ENCODE results near the gene C11orf68. TPM values are rescaled to one million over a fixed set of nuclear protein-coding genes. Genes with fewer than 3 reads are reported as not detected.
A peak's percentile ranks its signal among the peaks of the same experiment; 100 is the strongest.
"Not testable (repeated sequence)": the region's sequence is repeated elsewhere in the genome, so short reads cannot be mapped to it uniquely, and the experiment has no call there.

Gene C11orf68
- total RNA-seq, 1 donor from 2014 or later, result 83.5 TPM

- H3K4me3 Mint-ChIP-seq (ENCODE audit: unreplicated experiment), result no peak overlapping the region
Measured at GRCh38 chr11:65894034-65894591, 24.7 kb downstream of the C11orf68 start.

GRCh38 chr11:65892661-65893317 is 26.1 kb downstream of the C11orf68 start:
- H3K36me3 Mint-ChIP-seq (ENCODE audit: unreplicated experiment), result peaks cover 8% of the 10 kb centered on the region
- H3K4me1 Mint-ChIP-seq (ENCODE audit: unreplicated experiment), result peaks cover 66% of the 10 kb centered on the region
- H3K27me3 Mint-ChIP-seq (ENCODE audit: unreplicated experiment), result no peaks in the 10 kb centered on the region
- peak overlapping the region; percentile 80 for H3K27ac Mint-ChIP-seq (ENCODE audit: unreplicated experiment)
- peak overlapping the region; percentile 73 for H3K4me3 Mint-ChIP-seq (ENCODE audit: unreplicated experiment)
- H3K9me3 Mint-ChIP-seq (ENCODE audit: unreplicated experiment), result no peaks in the 10 kb centered on the region
- no peak for DNase-seq (ENCODE audit: extremely low spot score, unreplicated experiment)
- no peak for TF ChIP-seq CTCF (IDR thresholded peaks at IDR 0.05)

More at GRCh38 chr11:65894034-65894591, 24.7 kb downstream of the C11orf68 start:
- no peak for DNase-seq (ENCODE audit: extremely low spot score, unreplicated experiment)
- Mint-ChIP-seq H3K9me3 (ENCODE audit: unreplicated experiment) (no peaks in the 10 kb centered on the region), H3K4me1 (ENCODE audit: unreplicated experiment) (peaks cover 64% of the 10 kb centered on the region), H3K36me3 (ENCODE audit: unreplicated experiment) (peaks cover 8% of the 10 kb centered on the region), H3K27me3 (ENCODE audit: unreplicated experiment) (no peaks in the 10 kb centered on the region), H3K27ac (ENCODE audit: unreplicated experiment) (peak overlapping the region; percentile 80)
- TF ChIP-seq CTCF (IDR thresholded peaks at IDR 0.05), result no peak

- not testable (repeated sequence) for H3K9me3 Mint-ChIP-seq (ENCODE audit: unreplicated experiment); DNase-seq (ENCODE audit: extremely low spot score, unreplicated experiment)
Measured at GRCh38 chr11:65892137-65892540, 26.7 kb downstream of the C11orf68 start.

GRCh38 chr11:65891219-65892136 is 27.4 kb downstream of the C11orf68 start:
- Mint-ChIP-seq H3K27me3 (ENCODE audit: unreplicated experiment) (no peaks in the 10 kb centered on the region), H3K27ac (ENCODE audit: unreplicated experiment) (peak overlapping the region; percentile 80), H3K4me1 (ENCODE audit: unreplicated experiment) (peaks cover 71% of the 10 kb centered on the region), H3K4me3 (ENCODE audit: unreplicated experiment) (peak overlapping the region; percentile 73), H3K9me3 (ENCODE audit: unreplicated experiment) (no peaks in the 10 kb centered on the region), H3K36me3 (ENCODE audit: unreplicated experiment) (peaks cover 12% of the 10 kb centered on the region)
- peak; percentile 35 for TF ChIP-seq CTCF (IDR thresholded peaks at IDR 0.05)
- peak; percentile 87 for DNase-seq (ENCODE audit: extremely low spot score, unreplicated experiment)

More at GRCh38 chr11:65892137-65892540, 26.7 kb downstream of the C11orf68 start:
- not testable (repeated sequence) for H3K36me3 Mint-ChIP-seq (ENCODE audit: unreplicated experiment); H3K27me3 Mint-ChIP-seq (ENCODE audit: unreplicated experiment)
- peak overlapping the region; percentile 80 for H3K27ac Mint-ChIP-seq (ENCODE audit: unreplicated experiment)
- peaks cover 67% of the 10 kb centered on the region for H3K4me1 Mint-ChIP-seq (ENCODE audit: unreplicated experiment)
- peak overlapping the region; percentile 73 for H3K4me3 Mint-ChIP-seq (ENCODE audit: unreplicated experiment)

- peak; percentile 98 for DNase-seq (ENCODE audit: extremely low spot score, unreplicated experiment)
- Mint-ChIP-seq H3K27ac (ENCODE audit: unreplicated experiment) (peak within 1 kb of the TSS; percentile 99), H3K4me1 (ENCODE audit: unreplicated experiment) (peaks cover 65% of the 10 kb centered on the region), H3K4me3 (ENCODE audit: unreplicated experiment) (peak within 1 kb of the TSS; percentile 98), H3K36me3 (ENCODE audit: unreplicated experiment) (peaks cover 14% of the 10 kb centered on the region), H3K9me3 (ENCODE audit: unreplicated experiment) (no peaks in the 10 kb centered on the region), H3K27me3 (ENCODE audit: unreplicated experiment) (no peaks in the 10 kb centered on the region)
- peak; percentile 40 for TF ChIP-seq CTCF (IDR thresholded peaks at IDR 0.05)
Measured at GRCh38 chr11:65890324-65891218, 28.3 kb downstream of the C11orf68 start, which contains the start of gene CCDC85B. Gene CCDC85B (plus strand): TSS chr11:65890673. CDS start chr11:65890784, 111 bp downstream.

All from osteocyte (in vitro differentiated cells).